Large intestine (tissue), 3 donors: Measurements from ENCODE around the gene SHANK1. TPM values are rescaled to one million over a fixed set of nuclear protein-coding genes. Genes with fewer than 3 reads are reported as not detected.

Experiments
- DNase-seq, 2 donors: peaks; one replicate each; pipeline versions ENCODE4 v3.0.0 to v3.0.0-alpha.2; 2013
- H3K27ac ChIP-seq: one replicate; pipeline ENCODE4 v1.5.1; 2013; ENCODE audit warnings: low read length
- H3K27me3 ChIP-seq: 2 replicates; pipeline ENCODE4 v1.6.1; 2013; ENCODE audit warnings: low read length; ENCODE audit not compliant: control insufficient read depth, insufficient read depth
- H3K36me3 ChIP-seq: 2 replicates; pipeline ENCODE4 v1.6.1; 2013; ENCODE audit warnings: low read length; ENCODE audit not compliant: control insufficient read depth, insufficient read depth
- H3K4me1 ChIP-seq: one replicate; pipeline ENCODE4 v1.6.1; 2013; ENCODE audit warnings: low read length; ENCODE audit not compliant: control insufficient read depth, insufficient read depth
- H3K4me3 ChIP-seq: one replicate; pipeline ENCODE4 v1.5.1; 2013; ENCODE audit warnings: low read length
- H3K9me3 ChIP-seq: one replicate; pipeline ENCODE4 v1.6.1; 2013; ENCODE audit warnings: mild to moderate bottlenecking, low read depth, low read length, moderate library complexity; ENCODE audit not compliant: control insufficient read depth
- WGBS: methylation state at CpG from one replicate; pipeline ENCODE4 v1.1.5; 2013; ENCODE audit warnings: low lambda C conversion rate; ENCODE audit not compliant: insufficient coverage; 5-methylcytosine and 5-hydroxymethylcytosine counted together
- polyA plus RNA-seq: library from polyadenylated mRNA; unstranded; fragments of 120-200 nt; gene quantifications from one replicate; pipeline ENCODE4 v1.2.1, GENCODE V29; 2013

Gene SHANK1
- polyA plus RNA-seq, 1 donor = 3.2 TPM

GRCh38 chr19:50668416-50668815 is 51.2 kb downstream of the SHANK1 start:
- Histone ChIP-seq H3K36me3 (no peaks in the 10 kb centered on the region), H3K4me3 (no peak overlapping the region), H3K27me3 (peaks cover 72% of the 10 kb centered on the region), H3K4me1 (peaks cover 4% of the 10 kb centered on the region), H3K9me3 (peaks cover 10% of the 10 kb centered on the region), H3K27ac (no peak overlapping the region)
- no CpG with 5 or more reads among the region's 49 CpGs for WGBS
- no peak for DNase-seq

GRCh38 chr19:50667759-50668231 is 51.8 kb downstream of the SHANK1 start:
- Histone ChIP-seq H3K4me3 (no peak overlapping the region), H3K36me3 (no peaks in the 10 kb centered on the region), H3K9me3 (peaks cover 10% of the 10 kb centered on the region), H3K27me3 (peaks cover 72% of the 10 kb centered on the region), H3K4me1 (peaks cover 4% of the 10 kb centered on the region), H3K27ac (no peak overlapping the region)
- WGBS = no CpG with 5 or more reads among the region's 58 CpGs
- no peak for DNase-seq

- Histone ChIP-seq H3K27me3 (peaks cover 74% of the 10 kb centered on the region), H3K4me3 (no peak overlapping the region), H3K4me1 (peaks cover 4% of the 10 kb centered on the region), H3K9me3 (peaks cover 10% of the 10 kb centered on the region), H3K36me3 (no peaks in the 10 kb centered on the region), H3K27ac (no peak overlapping the region)
- no peak for DNase-seq
- no CpG with 5 or more reads among the region's 56 CpGs for WGBS
These were observed 52.3 kb downstream of the SHANK1 start for GRCh38 chr19:50667177-50667758.

GRCh38 chr19:50666346-50667176 is 53.0 kb downstream of the SHANK1 start:
- H3K4me1 ChIP-seq = peaks cover 4% of the 10 kb centered on the region
- H3K27ac ChIP-seq = no peak overlapping the region
- peaks cover 10% of the 10 kb centered on the region for H3K9me3 ChIP-seq
- WGBS = no CpG with 5 or more reads among the region's 47 CpGs
- H3K27me3 ChIP-seq = peaks cover 75% of the 10 kb centered on the region
- no peak for DNase-seq
- H3K36me3 ChIP-seq = no peaks in the 10 kb centered on the region
- H3K4me3 ChIP-seq = no peak overlapping the region

- H3K27ac ChIP-seq = no peak overlapping the region
- peaks cover 79% of the 10 kb centered on the region for H3K27me3 ChIP-seq
- H3K4me3 ChIP-seq = no peak overlapping the region
- peaks cover 10% of the 10 kb centered on the region for H3K9me3 ChIP-seq
- DNase-seq = no peak
- WGBS = no CpG with 5 or more reads among the region's 6 CpGs
- no peaks in the 10 kb centered on the region for H3K4me1 ChIP-seq
- no peaks in the 10 kb centered on the region for H3K36me3 ChIP-seq
These were observed 55.4 kb downstream of the SHANK1 start for GRCh38 chr19:50664204-50664603.

GRCh38 chr19:50663482-50663790 is 56.2 kb downstream of the SHANK1 start:
- DNase-seq = no peak
- peaks cover 14% of the 10 kb centered on the region for H3K9me3 ChIP-seq
- H3K36me3 ChIP-seq = no peaks in the 10 kb centered on the region
- peaks cover 3% of the 10 kb centered on the region for H3K4me1 ChIP-seq
- 83% methylated on average over 1 of the region's 1 CpG for whole genome bisulfite sequencing
- no peak overlapping the region for H3K27ac ChIP-seq
- no peak overlapping the region for H3K4me3 ChIP-seq
- H3K27me3 ChIP-seq = peaks cover 81% of the 10 kb centered on the region

GRCh38 chr19:50662651-50663481 is 56.7 kb downstream of the SHANK1 start:
- Histone ChIP-seq H3K4me3 (no peak overlapping the region), H3K27ac (no peak overlapping the region), H3K36me3 (no peaks in the 10 kb centered on the region), H3K4me1 (peaks cover 6% of the 10 kb centered on the region), H3K27me3 (peaks cover 86% of the 10 kb centered on the region), H3K9me3 (peaks cover 16% of the 10 kb centered on the region)
- no peak for DNase-seq
- WGBS = 47% methylated on average over 7 of the region's 16 CpGs

- 40% methylated on average over 3 of the region's 49 CpGs for WGBS
- DNase-seq = no peak
- H3K4me1 ChIP-seq = peaks cover 6% of the 10 kb centered on the region
- no peaks in the 10 kb centered on the region for H3K36me3 ChIP-seq
- peaks cover 84% of the 10 kb centered on the region for H3K27me3 ChIP-seq
- no peak overlapping the region for H3K4me3 ChIP-seq
- H3K27ac ChIP-seq = no peak overlapping the region
- peaks cover 16% of the 10 kb centered on the region for H3K9me3 ChIP-seq
These were observed 57.6 kb downstream of the SHANK1 start for GRCh38 chr19:50661766-50662650.

GRCh38 chr19:50661023-50661422 is 58.6 kb downstream of the SHANK1 start:
- WGBS = 96% methylated on average over 4 of the region's 10 CpGs
- H3K27me3 ChIP-seq = peaks cover 79% of the 10 kb centered on the region

GRCh38 chr19:50660088-50660366 is 59.6 kb downstream of the SHANK1 start:
- no peak overlapping the region for H3K4me3 ChIP-seq
- WGBS = 52% methylated on average over 3 of the region's 6 CpGs
- H3K36me3 ChIP-seq = no peaks in the 10 kb centered on the region
- peaks cover 6% of the 10 kb centered on the region for H3K9me3 ChIP-seq
- H3K4me1 ChIP-seq = peaks cover 6% of the 10 kb centered on the region
- H3K27me3 ChIP-seq = peaks cover 74% of the 10 kb centered on the region
- DNase-seq = no peak
- H3K27ac ChIP-seq = no peak overlapping the region

More at GRCh38 chr19:50661023-50661422, 58.6 kb downstream of the SHANK1 start:
- H3K4me3 ChIP-seq = no peak overlapping the region
- peaks cover 6% of the 10 kb centered on the region for H3K4me1 ChIP-seq
- DNase-seq = no peak
- no peaks in the 10 kb centered on the region for H3K36me3 ChIP-seq
- H3K27ac ChIP-seq = no peak overlapping the region
- peaks cover 7% of the 10 kb centered on the region for H3K9me3 ChIP-seq
